SK-N-MC (cell line): Measurements from ENCODE around the gene CPAMD8.

ENCODE experiments used
- DNase-seq: peaks from one replicate; pipeline ENCODE4 v3.0.0-alpha.2; 2011; ENCODE audit warnings: low read depth, low spot score
- H3K27ac ChIP-seq: fragments of 200-600 bp; sonication (generic); 2 replicates; pipeline ENCODE4 v1.5.1; 2016; ENCODE audit warnings: mixed run types
- H3K36me3 ChIP-seq: fragments of 200-600 bp; sonication (generic); 2 replicates; pipeline ENCODE4 v1.6.1; 2017; ENCODE audit warnings: antibody characterized with exemption, low read length, mixed read lengths; ENCODE audit not compliant: insufficient read depth
- H3K4me3 ChIP-seq: fragments of 200-600 bp; sonication (generic); 2 replicates; pipeline ENCODE4 v1.5.1; 2016
- H3K9ac ChIP-seq: fragments of 200-600 bp; sonication (generic); 2 replicates; pipeline ENCODE4 v1.8.0; 2017; ENCODE audit warnings: mixed run types, mixed read lengths; ENCODE audit not compliant: insufficient read length
- H3K9me3 ChIP-seq: fragments of 200-600 bp; sonication (generic); 2 replicates; pipeline ENCODE4 v1.6.1; 2017; ENCODE audit warnings: low read depth, mild to moderate bottlenecking, antibody characterized with exemption, low read length, moderate library complexity, mixed read lengths
- EZH2 ChIP-seq: fragments of 200-600 bp; sonication (generic); IDR thresholded peaks from one replicate; pipeline ENCODE4 v1.6.1; 2017; ENCODE audit warnings: antibody characterized with exemption
- FOXP2 ChIP-seq: optimal IDR thresholded peaks from 2 replicates; pipeline ENCODE3; 2011; ENCODE audit warnings: mild to moderate bottlenecking, moderate library complexity; ENCODE audit not compliant: insufficient read depth; ENCODE audit errors: extremely low read length, control extremely low read depth
- POLR2AphosphoS5 ChIP-seq: IDR thresholded peaks from 2 replicates; pipeline ENCODE4 v1.6.1; 2012; ENCODE audit warnings: mild to moderate bottlenecking, low read depth, low read length, borderline replicate concordance

Gene CPAMD8

DNA sequence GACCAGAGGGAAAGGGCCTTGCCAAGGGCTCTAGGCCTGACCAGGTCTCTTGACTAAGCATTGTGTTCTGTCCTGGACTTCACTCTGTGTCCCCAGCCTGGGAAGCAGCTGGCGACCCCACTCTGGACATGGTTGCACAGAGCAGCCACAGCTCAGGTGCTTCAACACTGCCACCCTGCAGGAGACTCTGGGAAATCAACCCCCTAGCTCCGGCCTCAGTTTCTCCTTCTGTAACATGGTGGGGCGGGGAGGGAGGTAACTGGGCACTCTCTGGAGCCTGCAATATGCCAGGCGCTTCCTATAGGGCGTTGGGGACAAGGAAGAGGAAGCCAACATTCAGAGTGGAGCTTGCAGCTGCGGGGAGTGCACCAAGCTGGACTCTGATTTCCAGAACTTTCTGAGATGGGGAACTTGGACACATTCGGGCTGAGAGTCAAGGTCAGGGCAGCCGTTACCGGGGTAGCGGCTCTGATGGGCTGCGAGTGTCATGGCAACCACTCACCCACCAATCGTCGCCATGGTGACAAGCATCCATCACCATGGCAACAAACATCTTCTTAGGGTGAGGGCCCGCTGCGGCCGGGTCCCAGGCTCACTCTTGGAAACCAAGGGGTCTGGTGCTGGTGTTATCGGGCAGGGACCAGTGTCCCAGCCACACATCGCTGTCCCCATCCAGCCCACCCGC is 125.0 kb downstream of the CPAMD8 start:
- H3K4me3 ChIP-seq, result no peak overlapping the region
- no peak for TF ChIP-seq EZH2
- no peak for TF ChIP-seq FOXP2
- no peak for TF ChIP-seq POLR2AphosphoS5
- H3K9ac ChIP-seq, result no peak overlapping the region
- H3K36me3 ChIP-seq, result no peaks in the 10 kb centered on the region
- DNase-seq, result no peak
- H3K9me3 ChIP-seq, result no peaks in the 10 kb centered on the region
- no peak overlapping the region for H3K27ac ChIP-seq

DNA sequence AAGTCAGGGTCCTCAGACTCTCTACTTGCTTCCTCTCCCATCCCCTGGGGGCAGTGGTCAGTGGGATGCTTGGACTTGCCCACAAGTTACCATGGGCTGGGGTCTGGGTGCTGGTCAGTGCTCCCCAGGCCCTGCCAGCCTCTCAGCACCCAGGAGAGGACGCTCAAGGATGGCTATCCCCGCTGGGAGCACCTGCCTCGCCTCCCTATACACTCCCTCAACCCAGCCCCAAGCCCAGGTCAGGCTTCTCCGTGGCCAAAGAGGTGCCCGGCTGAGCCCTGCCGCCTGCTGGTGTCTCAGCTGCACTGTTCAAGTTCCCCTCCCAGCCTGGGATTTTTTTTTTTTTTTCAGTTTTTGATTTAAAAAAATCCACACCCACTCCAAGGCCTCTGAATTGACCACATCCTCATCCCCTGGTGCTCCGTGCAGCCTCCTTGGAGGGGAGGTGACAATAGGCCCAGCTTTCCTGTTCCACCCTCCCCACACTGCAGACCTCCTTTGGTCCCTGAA is 127.0 kb downstream of the CPAMD8 start:
- Histone ChIP-seq H3K4me3 (no peak overlapping the region), H3K9ac (no peak overlapping the region), H3K27ac (no peak overlapping the region), H3K9me3 (no peaks in the 10 kb centered on the region), H3K36me3 (no peaks in the 10 kb centered on the region)
- TF ChIP-seq EZH2 (no peak), FOXP2 (no peak), POLR2AphosphoS5 (no peak)
- DNase-seq, result no peak

DNA sequence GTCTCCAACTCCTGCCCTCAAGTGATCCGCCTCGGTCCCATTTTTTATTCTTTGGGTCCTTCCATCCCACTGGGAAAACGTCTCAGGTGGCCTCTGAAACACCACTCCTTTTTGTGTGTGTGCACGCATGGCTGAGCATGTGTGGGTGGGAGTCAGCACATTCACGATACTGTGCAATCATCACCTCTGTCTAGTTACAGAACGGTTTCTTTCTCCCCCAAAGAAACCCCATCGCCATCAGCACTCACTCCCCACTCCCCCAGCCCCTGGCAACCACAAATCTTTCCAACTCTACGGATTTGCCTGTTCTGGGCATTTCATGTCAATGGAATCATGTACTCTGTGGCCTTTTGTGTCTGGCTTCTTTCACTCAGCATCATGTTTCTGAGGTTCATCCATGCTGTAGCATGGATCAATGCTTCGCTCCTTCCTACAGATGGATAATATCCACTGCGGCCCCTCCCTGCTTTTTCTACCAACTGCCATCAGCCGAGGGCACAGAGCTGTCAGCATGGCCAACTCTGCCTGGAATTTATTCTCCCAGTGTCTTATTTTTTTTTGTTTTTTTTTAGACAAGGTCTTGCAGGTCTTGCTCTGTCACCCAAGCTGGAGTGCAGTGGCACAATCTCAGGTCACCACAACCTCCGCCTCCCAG is 128.1 kb downstream of the CPAMD8 start:
- H3K4me3 ChIP-seq, result no peak overlapping the region
- TF ChIP-seq POLR2AphosphoS5 (no peak), FOXP2 (no peak), EZH2 (no peak)
- no peaks in the 10 kb centered on the region for H3K36me3 ChIP-seq
- no peak overlapping the region for H3K9ac ChIP-seq
- H3K27ac ChIP-seq, result no peak overlapping the region
- DNase-seq, result no peak
- no peaks in the 10 kb centered on the region for H3K9me3 ChIP-seq

DNA sequence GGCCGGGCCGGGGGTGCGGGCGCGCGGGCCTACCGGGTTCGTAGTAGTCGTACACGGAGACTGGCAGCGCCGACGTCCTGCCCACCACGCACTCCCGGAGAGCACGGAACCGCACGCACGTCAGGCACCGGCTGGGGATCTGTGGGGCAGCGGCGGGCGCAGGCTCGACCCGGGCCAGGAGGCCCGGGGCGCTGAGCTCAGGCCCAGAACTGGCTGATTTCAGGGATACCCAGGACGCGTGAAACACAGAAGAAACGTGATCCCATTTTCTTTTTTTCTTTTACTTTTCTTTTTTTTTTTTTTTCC is 128.8 kb downstream of the CPAMD8 start:
- Histone ChIP-seq H3K9me3 (no peaks in the 10 kb centered on the region), H3K4me3 (peak overlapping the region; percentile 84), H3K36me3 (no peaks in the 10 kb centered on the region), H3K9ac (peak overlapping the region; percentile 39), H3K27ac (no peak overlapping the region)
- TF ChIP-seq FOXP2, result no peak
- no peak for DNase-seq

DNA sequence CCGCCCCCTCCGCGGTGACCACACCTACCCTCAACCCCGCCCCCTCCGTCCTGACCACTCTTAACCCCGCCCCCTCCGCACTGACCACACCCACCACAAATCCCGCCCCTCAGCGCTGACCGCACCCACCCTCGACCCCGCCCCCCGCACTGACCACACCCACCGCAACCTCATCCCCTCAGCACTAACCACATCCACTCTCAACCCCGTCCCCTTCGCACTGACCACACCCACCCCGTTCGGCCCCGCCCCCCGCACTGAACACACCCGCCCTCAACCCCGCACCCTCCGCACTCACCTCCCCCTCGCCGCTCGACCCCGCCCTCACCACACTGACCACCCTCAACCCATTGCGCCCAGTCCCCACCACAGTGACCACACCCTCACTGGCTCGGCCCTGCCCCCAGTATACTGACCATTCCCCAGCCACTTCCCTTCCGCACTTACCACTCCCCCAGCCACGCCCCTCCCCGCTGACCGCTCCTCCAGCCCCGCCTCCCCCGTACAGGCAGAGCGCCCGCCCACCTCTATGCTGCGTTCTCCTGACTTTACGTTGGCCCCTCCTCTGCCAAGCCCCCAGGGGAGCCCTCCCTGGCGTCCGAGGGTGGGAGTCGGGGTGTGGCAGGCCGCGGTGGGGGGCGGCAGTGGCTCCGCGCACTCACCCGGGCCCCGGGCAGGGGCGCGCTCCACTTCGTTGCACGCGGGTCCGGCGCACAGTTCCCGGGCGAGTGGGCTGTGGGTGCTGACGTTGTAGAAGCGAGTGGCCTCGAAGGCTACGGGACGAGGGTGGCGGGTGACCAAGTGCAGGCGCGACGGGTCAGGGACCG is 129.4 kb downstream of the CPAMD8 start:
- Histone ChIP-seq H3K4me3 (peak overlapping the region; percentile 84), H3K27ac (no peak overlapping the region), H3K9ac (peak overlapping the region; percentile 39), H3K36me3 (no peaks in the 10 kb centered on the region), H3K9me3 (no peaks in the 10 kb centered on the region)
- DNase-seq, result peak; percentile 35
- TF ChIP-seq EZH2 (no peak), POLR2AphosphoS5 (no peak), FOXP2 (no peak)

DNA sequence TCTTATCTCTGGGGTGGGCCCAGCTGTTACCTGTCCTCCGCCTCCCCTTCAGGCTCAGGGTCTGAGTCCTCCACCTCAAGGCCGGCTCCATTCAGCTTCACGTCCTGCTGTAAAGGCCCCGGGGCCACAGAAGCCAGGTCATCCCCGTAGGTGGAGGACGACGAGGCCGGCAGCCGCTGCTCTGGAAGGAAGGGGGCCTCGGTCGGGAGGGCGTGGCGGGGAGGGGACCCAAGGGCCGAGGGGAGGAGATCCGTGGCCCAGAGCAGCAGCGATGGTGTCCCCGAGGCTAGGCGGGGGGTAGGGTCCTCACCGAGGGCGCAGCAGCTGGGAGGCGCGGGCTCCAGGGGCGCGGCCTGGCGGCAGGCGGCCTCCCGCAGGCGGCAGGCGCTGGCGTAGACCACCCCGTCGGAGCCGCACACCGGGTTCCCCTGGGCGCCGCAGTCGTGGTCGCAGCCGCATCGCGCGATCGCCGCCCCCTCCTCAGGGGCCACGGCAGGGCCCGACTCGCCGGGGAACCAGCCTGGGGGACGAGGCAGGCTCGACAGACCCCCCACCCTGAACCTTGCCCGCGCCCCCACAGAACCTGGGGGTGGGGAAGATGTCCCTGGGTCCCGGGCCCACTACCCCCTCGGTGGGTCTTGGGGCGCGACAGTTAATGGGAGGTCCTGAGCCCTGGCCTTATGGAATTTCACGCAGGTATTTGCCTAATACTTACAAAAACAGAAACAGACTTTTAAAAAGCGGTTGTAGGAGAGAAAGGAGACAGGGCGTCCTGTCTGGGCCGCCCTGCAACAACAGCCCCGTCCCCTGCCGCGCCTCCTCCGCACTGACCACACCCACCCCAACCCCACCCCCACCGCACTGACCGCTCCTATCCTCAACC is 130.2 kb downstream of the CPAMD8 start:
- H3K9ac ChIP-seq, result no peak overlapping the region
- no peak for DNase-seq

DNA sequence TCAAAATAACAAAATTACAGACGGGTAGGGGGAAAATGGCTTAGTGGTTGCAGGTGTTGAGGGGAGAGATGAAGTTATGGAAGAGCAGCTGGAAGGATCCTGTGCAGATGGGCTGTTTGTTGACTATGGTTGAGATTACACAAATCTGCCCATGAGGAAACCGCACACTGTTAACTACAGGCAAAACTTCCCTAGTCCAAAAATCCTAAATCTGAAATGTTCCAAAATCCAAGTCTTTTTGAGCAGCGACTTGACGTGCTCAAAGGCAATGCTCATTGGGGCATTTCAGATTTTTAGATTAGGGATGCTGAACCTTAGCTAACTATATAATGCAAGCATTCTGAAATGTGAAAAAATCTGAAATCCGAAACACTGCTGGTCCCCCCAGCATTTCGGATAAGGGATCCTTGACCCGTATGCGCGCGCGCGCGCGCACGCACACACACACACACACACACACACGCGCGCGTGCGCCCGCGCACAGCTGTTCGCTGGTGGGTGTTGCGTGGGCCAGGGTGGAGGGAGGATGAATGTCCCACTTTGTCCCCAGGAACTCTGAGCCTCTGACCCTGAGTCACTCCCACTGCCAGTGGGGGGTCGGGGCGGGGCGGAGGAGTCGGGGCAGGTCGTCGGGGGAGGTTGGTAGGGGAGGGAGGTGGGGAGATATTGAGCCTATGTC is 131.0 kb downstream of the CPAMD8 start:
- Histone ChIP-seq H3K36me3 (no peaks in the 10 kb centered on the region), H3K9me3 (no peaks in the 10 kb centered on the region), H3K4me3 (no peak overlapping the region), H3K9ac (no peak overlapping the region), H3K27ac (no peak overlapping the region)
- TF ChIP-seq FOXP2, result no peak
- no peak for TF ChIP-seq EZH2
- no peak for TF ChIP-seq POLR2AphosphoS5
- no peak for DNase-seq

More for the DNA sequence above, 130.2 kb downstream of the CPAMD8 start:
- Histone ChIP-seq H3K4me3 (no peak overlapping the region), H3K27ac (no peak overlapping the region), H3K9me3 (no peaks in the 10 kb centered on the region), H3K36me3 (no peaks in the 10 kb centered on the region)
- TF ChIP-seq FOXP2, result no peak
- TF ChIP-seq POLR2AphosphoS5, result no peak
- no peak for TF ChIP-seq EZH2

DNA sequence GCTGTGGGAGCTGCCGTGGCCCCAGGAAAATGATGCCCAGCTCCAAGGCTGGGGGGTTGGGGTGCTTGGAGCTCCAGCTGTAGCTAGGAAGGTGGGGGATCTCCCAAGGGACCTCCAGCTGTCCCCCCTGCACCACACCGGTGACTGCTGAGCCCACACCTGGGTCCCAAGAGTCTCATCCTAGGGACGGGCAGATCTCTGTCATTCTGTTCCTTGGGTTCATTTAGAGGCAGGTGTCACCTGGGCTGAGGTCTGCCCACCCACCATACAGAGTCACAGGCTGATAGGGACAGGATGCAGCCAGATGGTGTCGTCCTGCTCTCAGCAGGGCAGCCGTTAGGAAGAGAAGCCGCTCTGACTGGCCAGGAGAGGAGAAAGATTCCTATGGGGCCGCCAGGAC is 132.5 kb downstream of the CPAMD8 start:
- TF ChIP-seq FOXP2, result no peak
- TF ChIP-seq EZH2, result no peak
- no peak for TF ChIP-seq POLR2AphosphoS5
- no peak overlapping the region for H3K4me3 ChIP-seq
- H3K9ac ChIP-seq, result no peak overlapping the region
- H3K27ac ChIP-seq, result no peak overlapping the region
- no peak for DNase-seq
- H3K36me3 ChIP-seq, result no peaks in the 10 kb centered on the region
- no peaks in the 10 kb centered on the region for H3K9me3 ChIP-seq
